GM23248 (cell line): ENCODE data around the gene SMYD3.

ENCODE experiments used
- EZH2 ChIP-seq: fragments of 200-600 bp; sonication (generic); IDR thresholded peaks from 2 replicates; pipeline ENCODE4 v1.6.1; 2018; ENCODE audit warnings: antibody characterized with exemption, mild to moderate bottlenecking; ENCODE audit not compliant: insufficient read depth, poor library complexity, severe bottlenecking
- EZH2phosphoT487 ChIP-seq: fragments of 200-600 bp; sonication (generic); IDR thresholded peaks from 2 replicates; pipeline ENCODE4 v1.6.1; 2018; ENCODE audit warnings: antibody characterized with exemption, moderate library complexity, mild to moderate bottlenecking, low read depth; ENCODE audit not compliant: insufficient read depth

DNA sequence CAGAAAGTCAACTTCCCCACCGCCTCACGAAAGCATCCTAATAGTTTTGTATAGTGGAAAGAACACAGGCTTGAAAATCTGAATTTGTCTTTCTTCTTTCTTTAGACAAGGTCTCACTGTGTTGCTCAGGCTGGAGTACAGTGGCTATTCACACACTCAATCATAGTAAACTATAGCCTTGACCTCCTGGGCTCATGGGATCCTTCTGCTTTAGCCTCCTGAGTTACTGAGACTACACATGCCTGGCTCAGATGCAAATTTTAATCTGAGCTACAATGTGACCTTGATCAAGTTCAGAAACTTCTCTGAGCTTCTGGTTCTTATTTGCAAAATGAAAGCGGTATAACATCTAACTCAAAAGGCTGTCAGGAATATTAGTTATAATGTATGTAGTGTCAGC is 362.1 kb downstream of the SMYD3 start:
- no peak for TF ChIP-seq EZH2
- TF ChIP-seq EZH2phosphoT487: no peak
